Thymus (tissue), 11 donors: ENCODE data around the gene ACTG2. TPM values are rescaled to one million over a fixed set of nuclear protein-coding genes. Genes with fewer than 3 reads are reported as not detected.
"Not testable (repeated sequence)": the region's sequence is repeated elsewhere in the genome, so short reads cannot be mapped to it uniquely, and the experiment has no call there.

Experiments used
- DNase-seq, 9 donors: peaks; one replicate each; pipeline ENCODE4 v3.0.0-alpha.2; 2013; ENCODE audit warnings: low spot score in 9 of 9, low read depth in 6 of 9, missing footprints in 1 of 9
- H3K27ac ChIP-seq, 2 donors: one replicate each; pipeline ENCODE4 v1.5.1; 2013; ENCODE audit warnings: control low read depth in 1 of 2, low read depth in 1 of 2, low read length in 1 of 2, mild to moderate bottlenecking in 1 of 2, moderate library complexity in 1 of 2
- H3K27me3 ChIP-seq, 2 donors: one replicate each; pipeline ENCODE4 v1.5.1; 2013; ENCODE audit warnings: low read length in 1 of 2; ENCODE audit not compliant: control insufficient read depth in 2 of 2, insufficient read depth in 1 of 2
- H3K36me3 ChIP-seq, 2 donors: one replicate each; pipeline ENCODE4 v1.5.1; 2013; ENCODE audit warnings: low read length in 1 of 2, mild to moderate bottlenecking in 1 of 2, moderate library complexity in 1 of 2; ENCODE audit not compliant: control insufficient read depth in 2 of 2, insufficient read depth in 2 of 2
- H3K4me1 ChIP-seq, 2 donors: one replicate each; pipeline ENCODE4 v1.5.1; 2013; ENCODE audit warnings: low read length in 2 of 2; ENCODE audit not compliant: control insufficient read depth in 2 of 2, insufficient read depth in 2 of 2
- H3K4me3 ChIP-seq, 2 donors: one replicate each; pipeline ENCODE4 v1.5.1; 2013; ENCODE audit warnings: low read length in 2 of 2, control low read depth in 1 of 2, mild to moderate bottlenecking in 1 of 2
- H3K9me3 ChIP-seq, 2 donors: one replicate each; pipeline ENCODE4 v1.5.1; 2013; ENCODE audit warnings: low read length in 1 of 2, mild to moderate bottlenecking in 1 of 2; ENCODE audit not compliant: control insufficient read depth in 2 of 2, insufficient read depth in 1 of 2
- WGBS: extraction: QIAGEN DNeasy Blood & Tissue Kit; methylation state at CpG from one replicate; pipeline ENCODE4 v1.1.7; 2013; 5-methylcytosine and 5-hydroxymethylcytosine counted together
- polyA plus RNA-seq: library from polyadenylated mRNA; stranded (reverse); fragments of 200-250 nt; gene quantifications from one replicate; pipeline ENCODE4 v1.2.3, GENCODE V29; 2013
- total RNA-seq: library from RNA; stranded (reverse); fragments of 120-200 nt; gene quantifications from one replicate; pipeline ENCODE4 v1.2.4, GENCODE V29; 2013
- donor health status: healthy.

The ACTG2 gene
- total and polyA plus RNA-seq, 2 donors, result 0.61 to 45.1 TPM

DNA sequence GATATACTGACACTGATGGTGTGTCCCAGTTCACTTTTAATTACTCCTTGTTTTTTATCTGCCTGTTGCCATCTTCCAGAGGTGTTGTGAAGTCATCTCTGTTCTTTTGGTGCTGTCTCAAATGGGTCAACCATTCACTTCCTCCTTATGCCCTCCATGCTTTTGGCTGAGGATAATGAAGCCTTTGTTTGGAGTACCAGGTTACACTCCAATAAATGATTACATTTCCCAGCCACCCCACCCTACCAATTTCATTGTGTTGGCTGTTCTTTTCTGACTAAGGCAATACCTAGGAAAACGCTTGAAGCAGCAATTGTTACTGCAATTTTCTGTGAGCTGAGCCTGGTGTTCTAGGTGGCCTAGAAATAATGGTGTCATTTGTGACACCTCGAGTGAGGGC lies 29.8 kb upstream of the ACTG2 start:
- no peaks in the 10 kb centered on the region for H3K4me1 ChIP-seq
- no peaks in the 10 kb centered on the region for H3K9me3 ChIP-seq
- 96% methylated on average over 2 of the region's 2 CpGs for WGBS
- H3K4me3 ChIP-seq, result no peak overlapping the region
- no peak for DNase-seq
- H3K27ac ChIP-seq, result no peak overlapping the region
- H3K27me3 ChIP-seq, result no peaks in the 10 kb centered on the region
- peaks cover 33 to 65% of the 10 kb centered on the region in 2 donors for H3K36me3 ChIP-seq

DNA sequence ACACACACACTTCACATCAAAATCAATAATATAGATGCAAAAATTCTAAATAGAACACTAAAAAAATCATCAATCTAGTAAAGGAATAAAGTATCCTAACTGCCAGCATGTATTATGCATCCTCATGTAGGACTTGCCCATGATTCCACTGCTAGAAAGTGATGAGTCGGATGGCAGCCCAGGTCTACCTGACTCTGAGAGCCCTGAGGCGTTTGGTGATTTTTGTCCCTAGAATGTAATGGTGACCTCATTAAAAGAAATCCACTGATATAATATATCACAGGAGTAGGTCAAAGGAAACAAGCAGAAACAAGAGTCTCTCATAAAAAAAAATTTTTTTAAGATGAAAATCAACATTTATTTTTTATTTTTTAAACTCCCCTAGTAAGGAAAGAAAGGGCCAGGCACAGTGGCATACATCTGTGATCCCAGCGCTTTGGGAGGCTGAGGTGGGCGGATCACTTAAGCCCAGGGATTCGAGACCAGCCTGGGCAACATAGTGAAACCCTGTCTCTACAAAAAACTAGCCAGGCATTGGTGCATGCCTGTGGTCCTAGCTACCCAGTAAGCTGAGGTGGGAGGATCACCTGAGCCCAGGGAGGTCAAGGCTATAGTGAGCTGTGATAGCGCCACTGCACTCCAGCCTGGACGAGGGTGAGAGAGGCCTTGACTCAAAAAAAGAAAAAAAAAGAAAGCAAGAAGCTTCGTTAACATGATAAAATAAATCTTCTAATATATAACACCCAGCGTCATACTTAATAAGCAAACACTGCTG lies 24.4 kb upstream of the ACTG2 start:
- no peaks in the 10 kb centered on the region for H3K27me3 ChIP-seq
- DNase-seq, result no peak
- H3K9me3 ChIP-seq, result no peaks in the 10 kb centered on the region
- no peak overlapping the region for H3K4me3 ChIP-seq
- WGBS, result 97% methylated on average over 9 of the region's 9 CpGs
- H3K4me1 ChIP-seq, result peaks cover 0 to 2% of the 10 kb centered on the region in 2 donors
- peaks cover 28 to 29% of the 10 kb centered on the region in 2 donors for H3K36me3 ChIP-seq
- no peak overlapping the region for H3K27ac ChIP-seq

DNA sequence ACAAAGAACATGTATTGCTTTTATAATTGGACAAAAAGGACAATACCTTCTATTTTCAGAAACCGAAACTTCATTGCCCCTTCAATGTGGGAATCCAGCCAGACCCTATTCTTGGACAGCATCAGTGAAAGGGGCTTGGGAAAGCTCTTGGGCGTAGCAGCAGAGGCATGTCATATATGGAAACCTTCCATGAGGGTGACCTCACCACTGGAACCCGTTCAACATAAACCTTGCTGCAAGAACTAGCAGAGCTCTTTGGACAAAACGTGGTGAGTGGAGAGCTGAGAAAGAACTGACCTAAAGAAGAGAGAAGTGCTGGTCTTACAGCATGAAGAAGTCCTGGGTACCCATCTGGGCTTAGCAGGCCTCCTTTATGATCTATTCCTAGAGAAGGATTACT lies 22.7 kb upstream of the ACTG2 start:
- Histone ChIP-seq H3K4me1 (peaks cover 0 to 2% of the 10 kb centered on the region in 2 donors), H3K36me3 (peaks cover 17 to 20% of the 10 kb centered on the region in 2 donors), H3K27ac (peak overlapping the region in 1 of 2 donors; percentile 49), H3K27me3 (no peaks in the 10 kb centered on the region), H3K9me3 (no peaks in the 10 kb centered on the region), H3K4me3 (no peak overlapping the region)
- 92% methylated on average over 4 of the region's 4 CpGs for WGBS
- DNase-seq, result peak in 1 of 9 donors; percentile 9

DNA sequence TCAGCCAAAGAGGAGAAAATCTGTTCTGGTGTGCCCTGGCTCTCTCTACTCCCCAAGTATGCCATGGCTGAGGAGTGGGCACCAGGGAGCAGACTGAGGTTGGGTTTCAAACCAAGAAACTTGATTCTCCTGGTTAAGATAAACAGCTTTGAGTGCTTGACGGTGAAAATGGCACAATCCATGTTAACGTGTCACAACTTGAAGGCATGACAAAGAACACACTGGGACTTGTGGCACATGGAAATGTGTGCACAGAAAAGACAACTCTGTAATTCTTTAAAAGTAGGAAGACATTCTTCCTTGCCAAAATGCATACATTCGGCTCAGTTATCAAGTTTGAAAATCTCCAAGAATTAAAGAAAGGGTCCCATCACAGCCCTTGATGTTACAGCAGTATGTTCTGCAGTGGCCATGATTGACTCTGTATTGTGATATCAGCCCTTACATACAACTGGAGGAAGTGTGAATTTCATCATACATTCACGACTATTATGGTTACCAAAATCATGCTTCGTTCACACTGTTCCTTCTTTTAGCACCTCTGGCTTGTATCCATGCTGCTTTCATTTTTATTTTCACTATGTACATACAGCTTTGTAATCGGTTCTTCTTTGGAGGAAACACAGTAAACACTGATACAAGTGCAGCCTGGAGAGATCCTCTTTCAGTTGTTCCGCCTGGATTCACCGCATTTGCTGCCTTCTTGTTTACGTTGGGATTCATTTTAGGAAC lies 15.6 kb upstream of the ACTG2 start:
- no peak overlapping the region for H3K27ac ChIP-seq
- no peaks in the 10 kb centered on the region for H3K27me3 ChIP-seq
- peak in 1 of 9 donors; percentile 25 for DNase-seq
- no peaks in the 10 kb centered on the region for H3K4me1 ChIP-seq
- 85% methylated on average over 9 of the region's 9 CpGs for WGBS
- no peaks in the 10 kb centered on the region for H3K9me3 ChIP-seq
- no peak overlapping the region for H3K4me3 ChIP-seq
- H3K36me3 ChIP-seq, result peaks cover under 1% of the 10 kb centered on the region in 2 donors

DNA sequence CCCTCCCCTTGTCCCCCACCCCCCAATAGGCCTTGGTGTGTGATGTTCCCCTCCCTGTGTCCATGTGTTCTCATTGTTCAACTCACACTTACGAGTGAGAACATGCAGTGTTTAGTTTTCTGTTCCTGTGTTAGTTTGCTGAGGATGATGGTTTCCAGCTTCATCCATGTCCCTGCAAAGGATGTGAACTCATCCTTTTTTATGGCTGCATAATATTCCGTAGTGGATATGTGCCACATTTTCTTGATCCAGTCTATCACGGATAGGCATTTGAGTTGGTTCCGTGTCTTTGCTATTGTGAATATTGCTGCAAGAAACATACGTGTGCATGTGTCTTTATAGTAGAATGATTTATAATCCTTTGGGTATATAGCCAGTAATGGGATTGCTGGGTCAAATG lies 14.8 kb upstream of the ACTG2 start:
- not testable (repeated sequence) for DNase-seq, H3K9me3 ChIP-seq, H3K27me3 ChIP-seq, H3K27ac ChIP-seq, H3K36me3 ChIP-seq, H3K4me3 ChIP-seq, H3K4me1 ChIP-seq
- WGBS, result 98% methylated on average over 5 of the region's 5 CpGs

DNA sequence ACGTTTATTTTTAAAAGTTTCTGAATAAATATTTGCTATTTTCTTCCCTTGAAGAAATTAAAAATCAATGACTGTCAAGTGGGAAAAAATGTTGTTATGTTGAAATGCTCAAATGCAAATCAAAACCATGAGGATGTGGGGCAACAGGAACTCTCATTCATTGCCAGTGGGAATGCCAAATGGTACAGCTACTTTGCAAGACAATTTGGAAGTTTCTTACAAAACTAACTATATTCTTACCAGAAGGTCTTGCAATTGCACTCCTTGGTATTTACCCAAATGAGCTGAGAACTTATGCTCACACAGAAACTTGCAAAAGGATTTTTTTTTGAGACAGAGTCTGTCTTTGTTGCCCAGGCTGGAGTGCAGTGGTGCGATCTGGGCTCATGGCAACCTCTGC lies 7.4 kb upstream of the ACTG2 start:
- H3K4me1 ChIP-seq, result no peaks in the 10 kb centered on the region
- 78% methylated on average over 2 of the region's 2 CpGs for WGBS

DNA sequence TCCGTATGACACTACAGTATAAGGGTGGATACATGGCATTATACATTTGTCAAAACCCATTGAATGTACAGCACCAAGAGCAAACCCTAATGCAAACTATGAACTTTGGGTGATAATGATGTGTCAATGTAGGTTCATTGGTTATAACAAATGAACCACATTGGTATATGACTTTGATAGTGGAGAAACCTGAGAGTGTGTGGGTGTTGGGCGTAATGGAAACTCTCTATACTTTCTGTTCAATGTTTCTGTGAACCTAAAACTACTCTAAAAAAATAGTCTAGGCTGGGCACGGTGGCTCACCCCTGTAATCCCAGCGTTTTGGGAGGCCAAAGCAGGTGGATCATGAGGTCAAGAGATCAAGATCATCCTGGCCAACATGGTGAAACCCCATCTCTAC lies 6.5 kb upstream of the ACTG2 start:
- Histone ChIP-seq H3K9me3 (no peaks in the 10 kb centered on the region), H3K36me3 (no peaks in the 10 kb centered on the region), H3K27ac (no peak overlapping the region), H3K27me3 (no peaks in the 10 kb centered on the region), H3K4me1 (no peaks in the 10 kb centered on the region), H3K4me3 (no peak overlapping the region)
- 93% methylated on average over 4 of the region's 4 CpGs for WGBS
- peak in 1 of 9 donors; percentile 15 for DNase-seq

More for the DNA sequence above, 7.4 kb upstream of the ACTG2 start:
- no peaks in the 10 kb centered on the region for H3K27me3 ChIP-seq
- DNase-seq, result no peak
- H3K36me3 ChIP-seq, result no peaks in the 10 kb centered on the region
- H3K4me3 ChIP-seq, result no peak overlapping the region
- H3K27ac ChIP-seq, result no peak overlapping the region
- H3K9me3 ChIP-seq, result no peaks in the 10 kb centered on the region

DNA sequence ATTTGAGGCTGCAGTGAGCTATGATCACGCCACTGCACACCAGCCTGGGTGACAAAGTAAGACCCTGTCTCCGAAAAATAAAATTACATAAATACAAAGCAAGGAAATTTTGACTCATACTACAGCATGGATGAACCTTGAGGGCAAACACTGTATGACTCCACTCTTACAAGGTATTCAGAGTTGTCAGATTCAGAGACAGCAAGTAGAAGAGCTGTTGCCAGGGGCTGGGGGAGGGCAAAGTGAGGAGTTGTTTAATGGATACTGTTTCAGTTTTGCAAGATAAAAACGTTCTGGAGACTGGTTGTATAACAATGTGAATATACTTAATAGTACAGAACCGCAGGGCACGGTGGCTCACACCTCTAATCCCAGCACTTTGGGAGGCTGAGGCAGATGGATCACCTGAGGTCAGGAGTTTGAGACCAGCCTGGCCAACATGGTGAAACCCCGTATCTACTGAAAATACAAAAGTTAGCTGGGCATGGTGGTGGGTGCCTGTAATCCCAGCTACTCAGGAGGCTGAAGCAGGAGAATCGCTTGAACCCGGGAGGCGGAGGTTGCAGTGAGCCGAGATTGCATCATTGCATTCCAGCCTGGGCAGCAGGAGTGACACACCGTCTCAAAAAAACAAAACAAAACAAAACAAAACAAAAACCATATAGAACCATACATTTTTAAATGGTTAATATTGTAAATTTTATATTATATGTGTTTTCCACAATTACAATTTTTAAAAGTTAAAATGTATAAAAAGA lies 5.0 kb upstream of the ACTG2 start:
- 92% methylated on average over 11 of the region's 11 CpGs for WGBS
- not testable (repeated sequence) for DNase-seq, H3K27me3 ChIP-seq, H3K4me3 ChIP-seq, H3K36me3 ChIP-seq, H3K9me3 ChIP-seq, H3K4me1 ChIP-seq, H3K27ac ChIP-seq

DNA sequence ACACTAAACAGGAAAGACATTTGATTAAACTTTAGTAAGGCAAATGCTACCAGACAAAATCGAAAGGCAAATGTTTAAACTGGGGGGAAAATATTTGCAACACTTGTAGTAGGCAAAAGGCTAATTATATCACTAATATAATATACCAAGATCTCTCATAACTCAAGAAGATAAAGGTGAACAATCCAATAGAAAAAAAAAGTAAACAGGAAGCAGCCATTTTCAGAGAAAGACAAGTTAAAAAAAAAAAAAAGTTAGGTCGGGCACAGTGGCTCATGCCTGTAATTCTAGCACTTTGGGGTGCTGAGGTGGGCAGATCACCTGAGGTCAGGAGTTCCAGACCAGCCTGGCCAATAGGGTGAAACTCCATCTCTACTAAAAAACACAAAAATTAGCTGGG lies 4.4 kb upstream of the ACTG2 start:
- DNase-seq, result peak in 1 of 9 donors; percentile 9
- no peak overlapping the region for H3K27ac ChIP-seq
- no peaks in the 10 kb centered on the region for H3K4me1 ChIP-seq
- 82% methylated on average over 2 of the region's 2 CpGs for WGBS
- H3K9me3 ChIP-seq, result no peaks in the 10 kb centered on the region
- no peaks in the 10 kb centered on the region for H3K36me3 ChIP-seq
- no peak overlapping the region for H3K4me3 ChIP-seq
- H3K27me3 ChIP-seq, result no peaks in the 10 kb centered on the region
